Gastroesophageal sphincter (tissue), 4 donors: ENCODE measurements around the gene MXRA7. TPM values are rescaled to one million over a fixed set of nuclear protein-coding genes. Genes with fewer than 3 reads are reported as not detected.
A peak's percentile ranks its signal among the peaks of the same experiment; 100 is the strongest.

Source experiments
- ATAC-seq: fragments of 150-250 bp; one replicate; pipeline ENCODE4 v1.9.1; 2016; ENCODE audit warnings: mild to moderate bottlenecking, moderate library complexity
- H3K27ac ChIP-seq, 4 donors: fragments of 200-600 bp; sonication (generic) in 3 of 4; 1 replicate in 3 of 4; 2 replicates in 1 of 4; pipeline ENCODE4 v1.5.1; 2016 to 2019
- H3K27me3 ChIP-seq: fragments of 200-600 bp; sonication (generic); one replicate; pipeline ENCODE4 v1.5.1; 2019
- H3K36me3 ChIP-seq, 2 donors: fragments of 200-600 bp; sonication (generic); one replicate each; pipeline ENCODE4 v1.5.1; 2019; ENCODE audit warnings: control low read depth in 1 of 2
- H3K4me1 ChIP-seq, 3 donors: fragments of 200-600 bp; sonication (generic); 1 replicate in 2 of 3; 2 replicates in 1 of 3; pipeline ENCODE4 v1.5.1; 2016 to 2019; ENCODE audit warnings: control low read depth in 2 of 3
- H3K4me3 ChIP-seq, 2 donors: fragments of 200-600 bp; sonication (generic); one replicate each; pipeline ENCODE4 v1.5.1; 2019; ENCODE audit warnings: mild to moderate bottlenecking in 1 of 2, moderate library complexity in 1 of 2
- H3K9me3 ChIP-seq, 3 donors: fragments of 200-600 bp; sonication (generic); one replicate each; pipeline ENCODE4 v1.5.1; 2017 to 2019; ENCODE audit warnings: control low read depth in 2 of 3
- CTCF ChIP-seq, 4 experiments: fragments of 200-600 bp in 2 of 4; fragments of 450-650 bp in 2 of 4; sonication (generic) in 1 of 4; IDR thresholded peaks; one replicate each; pipeline ENCODE4 v1.5.1; 2017 to 2019; ENCODE audit warnings: antibody characterized with exemption in 4 of 4, mild to moderate bottlenecking in 2 of 4, moderate library complexity in 2 of 4
- EP300 ChIP-seq: sonication (generic); formaldehyde crosslinking; IDR thresholded peaks from one replicate; pipeline ENCODE4 v1.6.1; 2017; ENCODE audit warnings: antibody characterized with exemption, mild to moderate bottlenecking
- POLR2A ChIP-seq, 2 donors: fragments of 450-650 bp; IDR thresholded peaks; one replicate each; pipeline ENCODE4 v1.6.1; 2017; ENCODE audit warnings: antibody characterized with exemption in 2 of 2, mild to moderate bottlenecking in 2 of 2, moderate library complexity in 1 of 2
- POLR2AphosphoS5 ChIP-seq: sonication (generic); formaldehyde crosslinking; IDR thresholded peaks from one replicate; pipeline ENCODE4 v1.6.1; 2017; ENCODE audit warnings: antibody characterized with exemption
- WGBS, 2 donors: methylation state at CpG; one replicate each; pipeline ENCODE4 v1.1.5; 2018; ENCODE audit warnings: low coverage in 1 of 2; 5-methylcytosine and 5-hydroxymethylcytosine counted together
- total RNA-seq, 4 donors: library from RNA; depleted of rRNA; stranded (reverse); fragments of >200 nt; gene quantifications; one replicate each; pipeline ENCODE4 v1.1.0, GENCODE V29; 2016

Gene MXRA7
- total RNA-seq, 4 donors from 2014 or later: 333 to 451 (median 412) TPM

GRCh38 chr17:76687298-76688164, 23.2 kb downstream of the MXRA7 start:
- H3K27ac ChIP-seq: peak overlapping the region; percentile 90 to 98 (median 92)
- peak overlapping the region in 1 of 2 donors; percentile 10 for H3K4me3 ChIP-seq
- peak; percentile 74 for ATAC-seq
- peaks cover 0 to 32% of the 10 kb centered on the region in 2 donors for H3K36me3 ChIP-seq
- TF ChIP-seq POLR2A (IDR thresholded peaks at IDR 0.05): no peak
- no peak for TF ChIP-seq CTCF (IDR thresholded peaks at IDR 0.05)
- TF ChIP-seq POLR2AphosphoS5: peak; percentile 58
- TF ChIP-seq EP300: no peak
- no peaks in the 10 kb centered on the region for H3K9me3 ChIP-seq
- 33 to 36% methylated on average over 12 to 13 of the region's 26 CpGs for WGBS, 2 donors
- H3K27me3 ChIP-seq: no peaks in the 10 kb centered on the region
- H3K4me1 ChIP-seq: peaks cover 8 to 100% (median 50%) of the 10 kb centered on the region in 3 donors

GRCh38 chr17:76686538-76687297, 24.0 kb downstream of the MXRA7 start:
- Histone ChIP-seq H3K4me3 (no peak overlapping the region), H3K27me3 (no peaks in the 10 kb centered on the region), H3K9me3 (no peaks in the 10 kb centered on the region), H3K27ac (peak overlapping the region; percentile 90 to 98 (median 92)), H3K36me3 (peaks cover 0 to 40% of the 10 kb centered on the region in 2 donors), H3K4me1 (peaks cover 13 to 100% (median 58%) of the 10 kb centered on the region in 3 donors)
- no peak for ATAC-seq
- WGBS, 2 donors: 52 to 60% methylated on average over 7 to 9 of the region's 15 CpGs
- TF ChIP-seq POLR2A (IDR thresholded peaks at IDR 0.05) (no peak), CTCF (IDR thresholded peaks at IDR 0.05) (no peak), POLR2AphosphoS5 (no peak), EP300 (no peak)

- H3K36me3 ChIP-seq: peaks cover 0 to 42% of the 10 kb centered on the region in 2 donors
- no peak for ATAC-seq
- TF ChIP-seq CTCF (IDR thresholded peaks at IDR 0.05) (no peak), EP300 (no peak), POLR2AphosphoS5 (no peak), POLR2A (IDR thresholded peaks at IDR 0.05) (no peak)
- no peaks in the 10 kb centered on the region for H3K9me3 ChIP-seq
- H3K4me1 ChIP-seq: peaks cover 14 to 100% (median 66%) of the 10 kb centered on the region in 3 donors
- no peak overlapping the region for H3K4me3 ChIP-seq
- no peaks in the 10 kb centered on the region for H3K27me3 ChIP-seq
- peak overlapping the region in 3 of 4 donors; percentile 91 to 98 (median 93) for H3K27ac ChIP-seq
- 60% methylated on average over 2 of the region's 8 CpGs; no CpG with 5 or more reads in 1 of the 2 donors for WGBS, 2 donors
Observed at GRCh38 chr17:76685846-76686245, 24.9 kb downstream of the MXRA7 start.

GRCh38 chr17:76685366-76685765, 25.4 kb downstream of the MXRA7 start:
- H3K4me1 ChIP-seq: peaks cover 14 to 98% (median 66%) of the 10 kb centered on the region in 3 donors
- no peaks in the 10 kb centered on the region for H3K27me3 ChIP-seq
- no peaks in the 10 kb centered on the region for H3K9me3 ChIP-seq
- peak overlapping the region in 3 of 4 donors; percentile 91 to 98 (median 93) for H3K27ac ChIP-seq
- H3K4me3 ChIP-seq: no peak overlapping the region
- TF ChIP-seq POLR2A (IDR thresholded peaks at IDR 0.05) (no peak), EP300 (no peak), CTCF (IDR thresholded peaks at IDR 0.05) (no peak), POLR2AphosphoS5 (no peak)
- ATAC-seq: no peak
- peaks cover 0 to 47% of the 10 kb centered on the region in 2 donors for H3K36me3 ChIP-seq
- 81% methylated on average over 6 of the region's 12 CpGs; no CpG with 5 or more reads in 1 of the 2 donors for WGBS, 2 donors
